MCF 10A (cell line): ENCODE data around the gene B3GNT3. TPM values are rescaled to one million over a fixed set of nuclear protein-coding genes. Genes with fewer than 3 reads are reported as not detected.

ENCODE experiments used
- BruUV-seq: library from RNA; stranded (reverse); fragments of 400-500 nt; replicated peaks from 2 replicates; lab custom pipeline; 2021; lab: Mats Ljungman, UMichigan
- CTCF ChIA-PET: fragments of 300-600 bp; sonication (Branson Sonifier 250); formaldehyde crosslinking; extraction: SDS; loops from one replicate; lab custom pipeline; 2021; ENCODE audit warnings: antibody characterized with exemption, inconsistent platforms; lab: Yijun Ruan, JAX
- POLR2A ChIA-PET: fragments of 300-600, 350-650 bp; sonication (Branson Sonifier 250); formaldehyde crosslinking; extraction: SDS; loops from one replicate; lab custom pipeline; 2020; ENCODE audit warnings: antibody characterized with exemption, inconsistent platforms; lab: Yijun Ruan, JAX
- DNase-seq: peaks from one replicate; pipeline ENCODE4 v3.0.0-alpha.2; 2018; ENCODE audit not compliant: unreplicated experiment
- H3K27ac Mint-ChIP-seq: one replicate; pipeline ENCODE4 v1.8.0; 2022; ENCODE audit warnings: mild to moderate bottlenecking, low read depth, mixed read lengths; ENCODE audit not compliant: unreplicated experiment
- H3K27me3 Mint-ChIP-seq: one replicate; pipeline ENCODE4 v1.8.0; 2022; ENCODE audit warnings: mixed read lengths; ENCODE audit not compliant: insufficient read depth, unreplicated experiment
- H3K36me3 Mint-ChIP-seq: one replicate; pipeline ENCODE4 v1.8.0; 2022; ENCODE audit warnings: mild to moderate bottlenecking, moderate library complexity, mixed read lengths; ENCODE audit not compliant: insufficient read depth, unreplicated experiment
- H3K4me1 Mint-ChIP-seq: one replicate; pipeline ENCODE4 v1.8.0; 2022; ENCODE audit warnings: mixed read lengths; ENCODE audit not compliant: insufficient read depth, unreplicated experiment
- H3K4me3 Mint-ChIP-seq: one replicate; pipeline ENCODE4 v1.8.0; 2022; ENCODE audit warnings: mild to moderate bottlenecking, moderate library complexity, mixed read lengths; ENCODE audit not compliant: unreplicated experiment
- H3K9me3 Mint-ChIP-seq: one replicate; pipeline ENCODE4 v1.8.0; 2022; ENCODE audit warnings: mixed read lengths; ENCODE audit not compliant: unreplicated experiment
- CTCF ChIP-seq: fragments of 200-600 bp; IDR thresholded peaks from one replicate; pipeline ENCODE4 v1.8.0; 2022; ENCODE audit warnings: antibody characterized with exemption, mild to moderate bottlenecking; ENCODE audit not compliant: unreplicated experiment
- intact Hi-C: fragments of 100-400 bp; cut with micrococcal nuclease; formaldehyde crosslinking; loops from 2 replicates; pipeline ENCODE4 v1.14.1; 2022
- total RNA-seq: library from RNA; stranded (reverse); gene quantifications from 2 replicates; pipeline ENCODE4 v1.2.3, GENCODE V29; 2022

Gene B3GNT3
- total RNA-seq, 1 experiment from 2014 or later = 0.40 TPM

- Mint-ChIP-seq H3K4me3 (no peak overlapping the region), H3K36me3 (no peaks in the 10 kb centered on the region), H3K27ac (no peak overlapping the region), H3K27me3 (no peaks in the 10 kb centered on the region), H3K4me1 (no peaks in the 10 kb centered on the region), H3K9me3 (no peaks in the 10 kb centered on the region)
- no peak for DNase-seq
- ChIA-PET POLR2A (no interaction called here), CTCF (no interaction called here)
- TF ChIP-seq CTCF = no peak
- intact Hi-C loops = no loop called here
- no TSS peak for BruUV-seq
Observed at GRCh38 chr19:17811681-17812080, 16.7 kb downstream of the B3GNT3 start.

- TF ChIP-seq CTCF = no peak
- POLR2A ChIA-PET = interaction anchor here (0.6 kb wide), 1 partner anchor 25 kb away, joined by 3 read pairs; no protein-coding TSS in a partner anchor
- Mint-ChIP-seq H3K9me3 (no peaks in the 10 kb centered on the region), H3K27me3 (no peaks in the 10 kb centered on the region), H3K36me3 (no peaks in the 10 kb centered on the region), H3K4me1 (no peaks in the 10 kb centered on the region), H3K4me3 (no peak overlapping the region), H3K27ac (no peak overlapping the region)
- CTCF ChIA-PET = no interaction called here
- BruUV-seq = no TSS peak
- no peak for DNase-seq
- intact Hi-C loops = no loop called here
Observed at GRCh38 chr19:17812099-17812498, 17.2 kb downstream of the B3GNT3 start.

- H3K4me1 Mint-ChIP-seq = no peaks in the 10 kb centered on the region
- ChIA-PET POLR2A (interaction anchor here (0.5 kb wide), 1 partner anchor 423 kb away, joined by 3 read pairs; no protein-coding TSS in a partner anchor), CTCF (interaction anchor here (0.7 kb wide), 2 partner anchors 19 to 1005 kb away, joined by 3 read pairs; no protein-coding TSS in a partner anchor)
- BruUV-seq = no TSS peak
- H3K36me3 Mint-ChIP-seq = no peaks in the 10 kb centered on the region
- H3K9me3 Mint-ChIP-seq = no peaks in the 10 kb centered on the region
- no peaks in the 10 kb centered on the region for H3K27me3 Mint-ChIP-seq
- H3K27ac Mint-ChIP-seq = no peak overlapping the region
- no peak for TF ChIP-seq CTCF
- no peak for DNase-seq
- no peak overlapping the region for H3K4me3 Mint-ChIP-seq
- intact Hi-C loops = no loop called here
Observed at GRCh38 chr19:17817668-17818363, 22.9 kb downstream of the B3GNT3 start.

GRCh38 chr19:17821190-17821589, 26.3 kb downstream of the B3GNT3 start, which contains the start of gene INSL3:
INSL3 (minus strand) TSS chr19:17821519; CDS start chr19:17821506, 13 bp downstream.
- no peak for TF ChIP-seq CTCF
- Mint-ChIP-seq H3K9me3 (no peaks in the 10 kb centered on the region), H3K4me3 (no peak within 1 kb of the TSS), H3K4me1 (no peaks in the 10 kb centered on the region), H3K36me3 (no peaks in the 10 kb centered on the region), H3K27ac (no peak within 1 kb of the TSS), H3K27me3 (peaks cover 13% of the 10 kb centered on the region)
- DNase-seq = no peak
- CTCF ChIA-PET = no interaction called here
- BruUV-seq = no TSS peak
- intact Hi-C loops = no loop called here
- POLR2A ChIA-PET = no interaction called here
